Stimulated activated CD8-positive, alpha-beta memory T cell treated with anti-CD3 and anti-CD28 coated beads, Interleukin-15, amount 100 ng/mL, for 4 hours (primary cell): ENCODE measurements around the gene SCT.

Experiments used
- DNase-seq, 2 donors: peaks; one replicate each; pipeline ENCODE4 v3.0.0-alpha.2; 2020; ENCODE audit warnings: low read depth in 2 of 2

SCT gene

GRCh38 chr11:611001-611996 lies 15.7 kb downstream of the SCT start:
- DNase-seq, result no peak

DNA sequence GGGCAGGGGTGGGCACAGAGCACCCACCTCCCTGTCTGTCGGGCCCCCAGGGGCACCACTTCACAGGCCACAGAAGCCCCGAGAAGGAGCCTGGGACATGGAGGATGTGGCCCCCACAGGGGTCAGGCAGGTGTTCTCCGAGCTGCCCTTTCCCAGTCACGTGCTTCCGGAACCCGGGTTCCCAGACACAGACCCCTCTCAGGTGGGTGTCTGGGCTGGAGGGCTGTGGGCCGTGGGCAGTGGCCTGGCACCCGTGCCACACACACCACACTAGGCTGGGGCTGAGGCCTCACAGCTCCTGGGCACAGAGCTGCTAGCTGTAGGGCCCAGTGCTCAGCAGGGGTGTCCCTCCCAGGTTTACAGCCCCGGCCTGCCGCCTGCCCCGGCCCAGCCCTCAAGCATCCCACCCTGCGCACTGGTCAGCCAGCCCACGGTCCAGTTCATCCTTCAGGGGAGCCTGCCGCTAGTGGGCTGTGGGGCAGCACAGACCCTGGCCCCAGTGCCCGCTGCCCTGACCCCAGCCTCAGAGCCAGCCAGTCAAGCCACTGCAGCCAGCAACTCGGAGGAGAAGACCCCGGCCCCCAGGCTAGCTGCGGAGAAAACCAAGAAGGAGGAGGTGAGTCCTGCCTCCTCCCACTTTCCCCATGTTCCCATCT lies 16.7 kb downstream of the SCT start:
- DNase-seq, result no peak

GRCh38 chr11:609341-609811 lies 17.6 kb downstream of the SCT start:
- DNase-seq, result no peak

DNA sequence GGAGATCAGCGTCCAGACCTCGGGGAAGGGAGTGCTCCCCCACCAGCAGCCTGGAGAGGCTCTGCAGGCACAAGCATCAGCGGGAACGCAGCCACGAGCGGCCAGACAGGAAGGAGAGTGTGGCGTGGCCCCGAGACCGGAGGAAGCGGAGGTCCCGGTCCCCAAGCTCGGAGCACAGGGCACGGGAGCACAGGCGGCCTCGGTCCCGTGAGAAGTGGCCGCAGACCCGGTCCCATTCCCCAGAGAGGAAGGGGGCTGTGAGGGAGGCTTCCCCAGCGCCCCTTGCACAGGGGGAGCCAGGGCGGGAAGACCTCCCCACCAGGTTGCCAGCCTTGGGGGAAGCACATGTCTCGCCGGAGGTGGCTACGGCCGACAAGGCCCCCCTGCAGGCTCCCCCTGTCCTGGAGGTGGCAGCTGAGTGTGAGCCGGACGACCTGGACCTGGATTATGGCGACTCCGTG lies 18.2 kb downstream of the SCT start:
- DNase-seq, result no peak

DNA sequence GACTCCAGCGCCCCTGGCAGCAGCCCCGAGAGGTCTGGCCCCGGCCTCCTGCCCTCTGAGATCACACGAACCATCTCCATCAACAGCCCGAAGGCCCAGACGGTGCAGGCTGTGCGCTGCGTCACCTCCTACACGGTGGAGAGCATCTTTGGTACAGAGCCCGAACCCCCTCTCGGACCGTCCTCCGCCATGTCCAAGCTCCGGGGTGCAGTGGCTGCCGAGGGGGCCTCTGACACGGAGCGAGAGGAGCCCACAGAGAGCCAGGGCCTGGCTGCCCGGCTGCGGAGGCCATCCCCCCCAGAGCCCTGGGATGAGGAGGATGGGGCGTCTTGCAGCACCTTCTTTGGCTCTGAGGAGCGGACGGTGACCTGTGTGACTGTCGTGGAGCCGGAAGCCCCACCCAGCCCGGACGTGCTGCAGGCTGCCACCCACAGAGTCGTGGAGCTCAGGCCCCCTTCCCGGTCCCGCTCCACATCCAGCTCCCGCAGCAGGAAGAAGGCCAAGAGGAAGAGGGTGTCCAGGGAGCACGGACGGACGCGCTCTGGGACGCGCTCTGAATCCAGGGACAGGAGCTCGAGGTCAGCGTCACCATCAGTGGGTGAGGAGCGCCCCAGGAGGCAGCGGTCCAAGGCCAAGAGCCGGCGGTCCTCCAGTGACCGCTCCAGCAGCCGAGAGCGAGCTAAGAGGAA lies 18.9 kb downstream of the SCT start:
- DNase-seq, result no peak

GRCh38 chr11:607020-607780 lies 19.8 kb downstream of the SCT start:
- no peak for DNase-seq

- DNase-seq, result no peak
Observed at GRCh38 chr11:606245-606644, 20.7 kb downstream of the SCT start.

GRCh38 chr11:605286-606129 lies 21.5 kb downstream of the SCT start:
- no peak for DNase-seq

DNA sequence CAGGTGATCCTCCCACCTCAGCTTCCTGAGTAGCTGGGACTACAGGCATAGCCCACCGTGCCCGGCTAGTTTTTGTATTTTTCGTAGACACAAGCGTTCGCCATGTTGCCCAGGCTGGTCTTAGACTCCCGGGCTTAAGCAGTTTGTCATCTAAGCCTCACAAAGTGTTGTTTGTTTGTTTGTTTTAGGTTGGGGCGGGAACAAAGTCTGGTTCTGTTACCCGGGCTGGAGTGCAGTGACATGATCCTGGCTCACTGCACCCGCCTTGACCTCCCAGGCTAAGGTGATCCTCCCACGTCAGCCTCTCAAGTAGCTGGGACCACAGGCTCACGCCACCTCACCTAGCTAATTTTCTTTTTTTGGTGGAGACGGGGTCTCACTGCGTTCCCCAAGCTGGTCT lies 23.8 kb downstream of the SCT start:
- DNase-seq, result no peak

DNA sequence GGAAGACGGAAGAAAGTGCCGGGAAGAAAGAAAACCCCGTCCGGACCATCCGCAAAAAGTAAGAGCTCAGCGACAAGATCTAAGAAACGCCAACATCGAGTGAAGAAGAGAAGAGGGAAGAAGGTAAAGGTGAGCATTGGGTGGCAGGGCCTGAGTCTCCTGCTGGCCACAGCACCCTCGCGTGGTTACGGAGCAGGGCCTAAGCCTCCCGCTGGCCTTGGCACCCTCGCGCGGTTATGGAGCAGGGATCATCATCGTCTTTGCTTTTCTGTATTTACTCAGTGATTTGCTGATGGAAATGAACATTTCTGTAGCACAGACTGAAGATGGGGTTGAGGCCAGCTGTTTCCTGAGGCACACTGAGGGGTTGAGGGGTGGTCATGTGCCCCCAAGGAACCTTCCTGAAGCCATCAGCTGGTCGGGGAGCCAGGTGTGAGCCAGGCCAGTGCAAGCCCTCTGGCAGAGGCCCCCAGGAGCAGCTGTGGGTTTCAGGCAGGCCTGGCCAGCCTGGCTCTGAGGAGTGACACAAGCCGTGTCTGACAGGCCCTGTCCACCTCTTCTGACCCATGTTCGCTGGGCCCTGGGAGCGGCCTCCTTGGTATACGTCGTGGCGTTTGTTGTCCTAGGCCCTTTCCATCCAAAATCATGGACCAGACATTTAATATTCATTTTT lies 25.3 kb downstream of the SCT start:
- DNase-seq, result no peak

DNA sequence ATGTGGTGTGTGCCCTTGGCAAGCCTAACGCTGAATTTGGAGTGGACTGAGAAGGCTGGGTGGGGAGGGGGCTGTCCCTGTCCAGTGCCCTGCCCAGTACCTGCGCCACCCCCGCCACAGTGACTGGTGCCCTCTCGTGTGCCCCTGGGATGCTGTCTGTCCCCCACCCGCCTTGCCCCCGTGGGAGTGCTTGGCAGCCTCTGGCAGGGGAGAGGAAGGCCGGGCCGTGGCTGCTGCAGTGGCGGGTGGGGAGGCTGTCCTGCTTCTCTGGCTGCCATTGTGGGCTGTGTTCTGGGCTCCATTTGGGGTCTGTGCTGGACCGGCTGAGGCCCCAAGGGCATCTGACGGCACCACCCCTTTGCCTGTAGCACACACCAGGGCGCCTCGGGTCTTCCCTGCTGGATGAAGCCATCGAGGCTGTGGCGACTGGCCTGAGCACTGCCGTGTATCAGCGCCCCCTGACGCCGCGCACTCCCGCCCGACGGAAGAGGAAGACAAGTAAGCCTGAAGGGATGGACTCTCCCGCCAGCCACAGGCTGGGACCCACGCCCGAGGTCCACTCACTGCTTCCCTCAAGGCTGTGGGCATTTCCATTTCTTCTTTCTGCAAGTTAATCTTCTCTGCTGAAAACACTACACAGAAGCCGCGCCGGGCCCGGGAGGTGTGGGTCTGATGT lies 28.8 kb downstream of the SCT start:
- no peak for DNase-seq

DNA sequence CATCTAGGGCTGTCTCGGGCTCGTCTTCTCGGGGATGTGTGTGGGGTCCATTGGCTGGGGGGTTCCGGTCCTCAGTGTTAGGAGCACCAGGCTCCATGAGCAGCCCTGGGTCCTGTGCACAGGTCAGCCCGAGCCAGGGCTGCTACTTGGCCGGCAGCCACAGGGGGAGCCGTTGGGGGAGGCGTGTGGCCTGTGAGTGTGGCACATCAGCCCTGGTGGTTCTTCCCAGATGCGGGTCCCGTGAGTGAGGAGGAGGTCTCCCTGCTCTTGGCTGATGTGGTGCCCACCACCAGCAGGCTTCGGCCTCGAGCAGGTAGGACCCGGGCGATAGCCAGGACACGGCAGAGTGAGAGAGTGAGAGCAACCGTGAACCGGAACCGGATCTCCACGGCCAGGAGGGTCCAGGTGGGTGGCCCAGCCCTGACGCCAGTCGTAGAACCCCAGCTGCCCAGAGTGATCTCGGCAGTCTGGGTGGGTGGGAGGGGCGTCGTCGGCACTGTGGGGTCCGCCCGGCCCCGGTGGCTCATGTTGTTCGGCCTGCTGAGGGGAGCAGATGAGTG lies 29.7 kb downstream of the SCT start:
- no peak for DNase-seq

DNA sequence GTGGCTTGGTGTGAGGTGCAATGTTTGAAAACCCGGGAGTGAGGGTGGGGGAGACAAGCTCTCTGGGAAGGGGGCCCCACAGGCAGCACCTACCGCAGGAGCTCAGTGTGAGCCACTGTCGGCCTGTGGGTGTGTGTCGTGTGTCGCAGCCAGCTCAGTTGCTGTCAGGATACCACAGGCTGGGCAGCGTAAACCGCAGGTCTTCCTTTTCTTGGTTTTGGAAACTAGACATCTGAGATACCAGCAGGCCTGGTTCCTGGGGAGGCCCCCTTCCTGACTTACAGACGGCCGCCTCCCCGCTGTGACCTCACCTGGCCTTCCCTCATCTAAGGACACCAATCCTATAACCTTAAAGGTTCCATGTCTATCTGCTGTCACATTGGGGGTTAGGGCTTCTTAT lies 30.6 kb downstream of the SCT start:
- DNase-seq, result no peak

GRCh38 chr11:595400-595799 lies 31.6 kb downstream of the SCT start:
- DNase-seq, result no peak

- no peak for DNase-seq
Observed at GRCh38 chr11:593347-593746, 33.6 kb downstream of the SCT start.

- DNase-seq, result no peak
Observed at GRCh38 chr11:592918-593317, 34.1 kb downstream of the SCT start.

DNA sequence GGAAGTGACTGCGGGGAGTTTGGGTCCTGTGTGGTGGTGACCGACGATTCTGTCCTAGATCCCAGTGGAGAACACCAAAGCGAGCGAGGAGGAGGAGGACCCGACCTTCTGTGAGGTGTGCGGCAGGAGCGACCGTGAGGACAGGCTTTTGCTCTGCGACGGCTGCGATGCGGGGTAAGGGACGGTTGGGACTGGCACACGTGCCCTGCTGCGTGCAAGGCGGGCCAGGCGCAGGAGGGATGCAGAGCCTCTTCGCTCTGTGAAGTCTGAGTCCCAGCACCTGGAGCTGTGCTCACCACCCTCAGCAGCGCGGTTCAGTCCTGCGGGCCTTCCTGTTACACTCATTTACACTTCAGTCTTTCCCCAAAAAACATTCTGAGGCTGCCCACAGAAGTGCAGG lies 34.5 kb downstream of the SCT start:
- DNase-seq, result no peak

DNA sequence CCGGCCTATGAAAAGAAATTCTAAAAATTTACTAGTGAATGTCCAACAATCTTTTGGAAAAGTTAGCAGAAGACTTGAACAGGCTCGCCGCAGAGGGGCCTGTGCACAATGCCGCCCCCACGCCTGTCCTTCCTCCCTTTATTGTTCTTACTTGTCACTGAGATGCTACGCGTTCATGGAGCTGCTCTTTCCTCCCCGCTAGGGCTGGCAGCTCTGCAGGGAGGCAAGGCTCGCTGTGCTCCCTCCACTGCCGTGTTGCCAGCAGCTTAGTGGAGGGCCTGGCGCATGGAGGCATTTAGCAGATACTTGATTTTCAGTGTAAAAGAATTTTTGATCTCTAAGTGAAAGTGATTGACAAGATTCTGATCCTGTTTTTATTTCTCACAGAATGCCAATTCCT lies 36.0 kb downstream of the SCT start:
- no peak for DNase-seq

- DNase-seq, result no peak
Observed at GRCh38 chr11:589798-590197, 37.2 kb downstream of the SCT start.
